CD14-positive monocyte (primary cell): ENCODE measurements around the gene TULP3. TPM values are rescaled to one million over a fixed set of nuclear protein-coding genes. Genes with fewer than 3 reads are reported as not detected.
"Not testable (repeated sequence)": the region's sequence is repeated elsewhere in the genome, so short reads cannot be mapped to it uniquely, and the experiment has no call there.

ENCODE experiments used
- DNase-seq, 3 donors: peaks; one replicate each; pipeline ENCODE4 v3.0.0-alpha.2; 2011 to 2022
- H2AFZ ChIP-seq: 2 replicates; pipeline ENCODE4 v1.6.0; 2012; ENCODE audit warnings: mild to moderate bottlenecking, low read depth, low read length, inconsistent platforms; ENCODE audit not compliant: insufficient read depth, poor library complexity, severe bottlenecking
- H3K27ac ChIP-seq, 2 donors: 1 replicate in 1 of 2; 2 replicates in 1 of 2; pipeline ENCODE4 v1.5.1; 2012 to 2013; ENCODE audit warnings: low read length in 2 of 2, control low read depth in 1 of 2, inconsistent platforms in 1 of 2, low read depth in 1 of 2, mild to moderate bottlenecking in 1 of 2
- H3K27me3 ChIP-seq, 2 donors: one replicate each; pipeline versions ENCODE4 v1.6.0 to v1.6.1; 2011 to 2013; ENCODE audit warnings: low read length in 2 of 2; ENCODE audit not compliant: control insufficient read depth in 2 of 2, insufficient read depth in 2 of 2
- H3K36me3 ChIP-seq, 2 donors: replicated peaks in 1 of 2; 1 replicate in 1 of 2; 2 replicates in 1 of 2; pipeline versions ENCODE4 v1.5.1 to v1.6.1; 2012 to 2013; ENCODE audit warnings: low read length in 2 of 2, control low read depth in 1 of 2, inconsistent platforms in 1 of 2, mild to moderate bottlenecking in 1 of 2; ENCODE audit not compliant: insufficient read depth in 2 of 2, control insufficient read depth in 1 of 2
- H3K4me1 ChIP-seq, 2 donors: 1 replicate in 1 of 2; 2 replicates in 1 of 2; pipeline versions ENCODE4 v1.5.1 to v1.6.1; 2012 to 2013; ENCODE audit warnings: low read length in 2 of 2, control low read depth in 1 of 2, inconsistent platforms in 1 of 2, mild to moderate bottlenecking in 1 of 2, moderate library complexity in 1 of 2; ENCODE audit not compliant: insufficient read depth in 2 of 2, control insufficient read depth in 1 of 2
- H3K4me2 ChIP-seq: replicated peaks from 2 replicates; pipeline ENCODE3; 2012; ENCODE audit warnings: low read length, moderate library complexity, mild to moderate bottlenecking; ENCODE audit not compliant: poor library complexity, severe bottlenecking; ENCODE audit errors: extremely low read depth
- H3K4me3 ChIP-seq, 3 experiments: fragments of 200-600 bp in 1 of 3; sonication (generic) in 1 of 3; replicated peaks in 1 of 3; 1 replicate in 2 of 3; 2 replicates in 1 of 3; pipeline ENCODE4 v1.5.1; 2011 to 2013; ENCODE audit warnings: low read length in 3 of 3, mild to moderate bottlenecking in 3 of 3, control low read depth in 2 of 3, low read depth in 2 of 3, inconsistent platforms in 1 of 3, moderate library complexity in 1 of 3
- H3K79me2 ChIP-seq: 2 replicates; pipeline ENCODE4 v1.6.0; 2012; ENCODE audit warnings: mild to moderate bottlenecking, control low read depth, inconsistent platforms, low read length, moderate library complexity; ENCODE audit not compliant: insufficient read depth
- H3K9ac ChIP-seq: 2 replicates; pipeline ENCODE4 v1.6.0; 2017; ENCODE audit warnings: low read length, mild to moderate bottlenecking; ENCODE audit not compliant: insufficient read depth, poor library complexity, severe bottlenecking
- H3K9me3 ChIP-seq, 2 donors: replicated peaks in 1 of 2; 1 replicate in 1 of 2; 2 replicates in 1 of 2; pipeline versions ENCODE4 v1.5.1 to v1.6.1; 2012 to 2013; ENCODE audit warnings: low read length in 2 of 2, control low read depth in 1 of 2; ENCODE audit not compliant: control insufficient read depth in 1 of 2, insufficient read depth in 1 of 2
- H4K20me1 ChIP-seq: 2 replicates; pipeline ENCODE4 v1.6.0; 2012; ENCODE audit warnings: mild to moderate bottlenecking, low read length, control low read depth, moderate library complexity; ENCODE audit not compliant: insufficient read depth
- H3K27ac Mint-ChIP-seq, 7 donors: one replicate each; pipeline ENCODE4 v1.8.0; 2020; ENCODE audit warnings: mild to moderate bottlenecking in 7 of 7, mixed read lengths in 7 of 7, moderate library complexity in 6 of 7, inconsistent platforms in 2 of 7
- H3K27me3 Mint-ChIP-seq, 3 donors: one replicate each; pipeline ENCODE4 v1.8.0; 2021 to 2022; ENCODE audit warnings: low read depth in 3 of 3, mild to moderate bottlenecking in 3 of 3, mixed read lengths in 3 of 3, moderate library complexity in 3 of 3, inconsistent platforms in 1 of 3
- H3K36me3 Mint-ChIP-seq, 2 donors: one replicate each; pipeline ENCODE4 v1.8.0; 2020; ENCODE audit warnings: mixed read lengths in 2 of 2, inconsistent platforms in 1 of 2, mild to moderate bottlenecking in 1 of 2
- H3K4me1 Mint-ChIP-seq: one replicate; pipeline ENCODE4 v1.8.0; 2020; ENCODE audit warnings: mild to moderate bottlenecking, mixed read lengths
- H3K4me3 Mint-ChIP-seq, 2 donors: one replicate each; pipeline ENCODE4 v1.8.0; 2020; ENCODE audit warnings: mild to moderate bottlenecking in 2 of 2, mixed read lengths in 2 of 2, moderate library complexity in 1 of 2
- H3K9me3 Mint-ChIP-seq, 7 donors: one replicate each; pipeline ENCODE4 v1.8.0; 2020 to 2022; ENCODE audit warnings: mixed read lengths in 7 of 7, mild to moderate bottlenecking in 6 of 7, moderate library complexity in 6 of 7, inconsistent platforms in 2 of 7
- CTCF ChIP-seq: fragments of 200-600 bp; IDR thresholded peaks from one replicate; pipeline ENCODE4 v1.8.0; 2022; ENCODE audit warnings: antibody characterized with exemption, mild to moderate bottlenecking
- WGBS: methylation state at CpG from one replicate; pipeline ENCODE4 v1.1.5; 2013; ENCODE audit warnings: missing lambda C conversion rate; ENCODE audit not compliant: insufficient coverage; 5-methylcytosine and 5-hydroxymethylcytosine counted together
- intact Hi-C, 2 donors: fragments of 100-400 bp; cut with micrococcal nuclease; formaldehyde crosslinking; loops; one replicate each; pipeline versions ENCODE4 v1.15.0 to v1.15.1; 2023
- polyA plus RNA-seq, 3 donors: library from polyadenylated mRNA; depleted of rRNA in 1 of 3; unstranded in 2 of 3; stranded (reverse) in 1 of 3; fragments of 300-500 nt in 2 of 3; fragments of >200 nt in 1 of 3; fragmentation: Illumina TruSeq in 2 of 3; gene quantifications; 1 replicate in 2 of 3; 2 replicates in 1 of 3; pipeline ENCODE4 v1.2.3, GENCODE V29; 2012 to 2021

TULP3 gene
- polyA plus RNA-seq, 3 donors = 1.7 to 3.6 (median 2.3) TPM

GRCh38 chr12:2864198-2864597 is 26.5 kb upstream of the TULP3 start:
- no peak overlapping the region for H3K27ac ChIP-seq
- no peaks in the 10 kb centered on the region for H4K20me1 ChIP-seq
- peaks cover 62 to 95% of the 10 kb centered on the region in 2 donors for H3K36me3 Mint-ChIP-seq
- TF ChIP-seq CTCF = no peak
- H3K27ac Mint-ChIP-seq = peak overlapping the region in 3 of 7 donors; percentile 2 to 54 (median 41)
- peaks cover 0 to 2% (median 0%) of the 10 kb centered on the region in 3 donors for H3K27me3 Mint-ChIP-seq
- DNase-seq = no peak
- 99% methylated on average over 8 of the region's 9 CpGs for WGBS
- no peak overlapping the region for H3K4me3 ChIP-seq
- peaks cover 52 to 88% of the 10 kb centered on the region in 2 donors for H3K36me3 ChIP-seq
- no peaks in the 10 kb centered on the region for H3K9me3 ChIP-seq
- H3K9me3 Mint-ChIP-seq = no peaks in the 10 kb centered on the region
- H3K4me1 ChIP-seq = no peaks in the 10 kb centered on the region
- no peaks in the 10 kb centered on the region for H3K79me2 ChIP-seq
- no peak overlapping the region for H3K4me3 Mint-ChIP-seq
- H3K4me1 Mint-ChIP-seq = no peaks in the 10 kb centered on the region
- H3K4me2 ChIP-seq = no peak overlapping the region
- no peak overlapping the region for H3K9ac ChIP-seq
- intact Hi-C loops = no loop called here
- H3K27me3 ChIP-seq = no peaks in the 10 kb centered on the region
- H2AFZ ChIP-seq = no peak overlapping the region

- H3K4me3 ChIP-seq, H3K9me3 ChIP-seq, intact Hi-C loops, H4K20me1 ChIP-seq, H3K4me2 ChIP-seq, H3K27me3 Mint-ChIP-seq, H3K4me3 Mint-ChIP-seq, H3K9ac ChIP-seq, H2AFZ ChIP-seq, H3K27me3 ChIP-seq, H3K4me1 Mint-ChIP-seq, DNase-seq, H3K4me1 ChIP-seq, H3K27ac ChIP-seq, H3K9me3 Mint-ChIP-seq: not testable (repeated sequence)
- Histone ChIP-seq H3K36me3 (peaks cover 41 to 70% of the 10 kb centered on the region in 2 donors), H3K79me2 (peaks cover 38% of the 10 kb centered on the region)
- WGBS = 83% methylated on average over 3 of the region's 9 CpGs
- Mint-ChIP-seq H3K27ac (peak overlapping the region in 1 of 7 donors; percentile 36), H3K36me3 (peaks cover 42 to 87% of the 10 kb centered on the region in 2 donors)
These were observed 21.6 kb upstream of the TULP3 start for GRCh38 chr12:2868986-2869632.
